CD4-positive, alpha-beta T cell (primary cell): ENCODE data around the gene RALGPS1. TPM values are rescaled to one million over a fixed set of nuclear protein-coding genes. Genes with fewer than 3 reads are reported as not detected.

Experiments
- ATAC-seq: fragments of 200-7000 bp; cut with Tn5 transposase; one replicate; pipeline ENCODE4 v1.10.0; 2022; ENCODE audit warnings: mild to moderate bottlenecking; ENCODE audit not compliant: poor library complexity
- CTCF ChIA-PET: fragments of 350-600 bp; sonication (Branson Sonifier 250); formaldehyde crosslinking; loops from one replicate; lab custom pipeline; 2021; ENCODE audit warnings: antibody characterized with exemption, inconsistent platforms; lab: Charles Lee
- POLR2A ChIA-PET: fragments of 350-600 bp; sonication (Branson Sonifier 250); formaldehyde crosslinking; loops from one replicate; lab custom pipeline; 2021; ENCODE audit warnings: antibody characterized with exemption, inconsistent platforms; lab: Charles Lee
- DNase-seq, 14 experiments: peaks; one replicate each; pipeline ENCODE4 v3.0.0-alpha.2; 2013 to 2020; ENCODE audit warnings: mixed read lengths in 2 of 14
- H3K27ac ChIP-seq, 2 donors: one replicate each; pipeline versions ENCODE4 v1.5.1 to v1.7.0; 2013; ENCODE audit warnings: low read length in 2 of 2, low read depth in 1 of 2, mild to moderate bottlenecking in 1 of 2
- H3K27me3 ChIP-seq, 2 experiments: 1 replicate in 1 of 2; 2 replicates in 1 of 2; pipeline versions ENCODE4 v1.6.1 to v1.7.0; 2013; ENCODE audit warnings: low read length in 2 of 2, control low read depth in 1 of 2, mild to moderate bottlenecking in 1 of 2, moderate library complexity in 1 of 2; ENCODE audit not compliant: insufficient read depth in 2 of 2, control insufficient read depth in 1 of 2
- H3K36me3 ChIP-seq: one replicate; pipeline ENCODE4 v1.6.1; 2013; ENCODE audit warnings: low read length, control low read depth; ENCODE audit not compliant: insufficient read depth
- H3K4me1 ChIP-seq: one replicate; pipeline ENCODE4 v1.6.1; 2013; ENCODE audit warnings: low read length, control low read depth; ENCODE audit not compliant: insufficient read depth
- H3K4me3 ChIP-seq: one replicate; pipeline ENCODE4 v1.5.1; 2013; ENCODE audit warnings: mild to moderate bottlenecking, low read length, moderate library complexity
- H3K9me3 ChIP-seq, 2 experiments: 1 replicate in 1 of 2; 2 replicates in 1 of 2; pipeline versions ENCODE4 v1.6.1 to v1.7.0; 2013; ENCODE audit warnings: low read length in 2 of 2, mild to moderate bottlenecking in 2 of 2, control low read depth in 1 of 2, moderate library complexity in 1 of 2; ENCODE audit not compliant: control insufficient read depth in 1 of 2, insufficient read depth in 1 of 2
- H3K27ac Mint-ChIP-seq: one replicate; pipeline ENCODE4 v1.8.0; 2020; ENCODE audit warnings: mixed read lengths
- H3K27me3 Mint-ChIP-seq: one replicate; pipeline ENCODE4 v1.8.0; 2021; ENCODE audit warnings: mixed read lengths
- H3K36me3 Mint-ChIP-seq: one replicate; pipeline ENCODE4 v1.8.0; 2021; ENCODE audit warnings: low read depth, mixed read lengths
- H3K4me1 Mint-ChIP-seq: one replicate; pipeline ENCODE4 v1.8.0; 2021; ENCODE audit warnings: low read depth, mixed read lengths
- H3K4me3 Mint-ChIP-seq: one replicate; pipeline ENCODE4 v1.8.0; 2020; ENCODE audit warnings: mild to moderate bottlenecking, mixed read lengths
- H3K9me3 Mint-ChIP-seq: one replicate; pipeline ENCODE4 v1.8.0; 2020; ENCODE audit warnings: mixed read lengths
- CTCF ChIP-seq: fragments of 200-600 bp; IDR thresholded peaks from one replicate; pipeline ENCODE4 v1.8.0; 2022; ENCODE audit warnings: antibody characterized with exemption, mild to moderate bottlenecking
- intact Hi-C, 2 experiments: fragments of 100-400 bp; cut with DNase I in 1 of 2; cut with micrococcal nuclease in 1 of 2; formaldehyde crosslinking; loops; one replicate each; pipeline versions ENCODE4 v1.15.1 to v1.9.0; 2023 to 2025; cut with DNase I, micrococcal nuclease
- total RNA-seq, 174 experiments: library from RNA in 2 of 174; stranded (reverse) in 2 of 174; gene quantifications; one replicate each; pipeline ENCODE4 v1.2.3 and lab custom pipeline; 2021 to 2026

The RALGPS1 gene
- total RNA-seq, 2 experiments from 2014 or later = 5.8 to 6.3 TPM

DNA sequence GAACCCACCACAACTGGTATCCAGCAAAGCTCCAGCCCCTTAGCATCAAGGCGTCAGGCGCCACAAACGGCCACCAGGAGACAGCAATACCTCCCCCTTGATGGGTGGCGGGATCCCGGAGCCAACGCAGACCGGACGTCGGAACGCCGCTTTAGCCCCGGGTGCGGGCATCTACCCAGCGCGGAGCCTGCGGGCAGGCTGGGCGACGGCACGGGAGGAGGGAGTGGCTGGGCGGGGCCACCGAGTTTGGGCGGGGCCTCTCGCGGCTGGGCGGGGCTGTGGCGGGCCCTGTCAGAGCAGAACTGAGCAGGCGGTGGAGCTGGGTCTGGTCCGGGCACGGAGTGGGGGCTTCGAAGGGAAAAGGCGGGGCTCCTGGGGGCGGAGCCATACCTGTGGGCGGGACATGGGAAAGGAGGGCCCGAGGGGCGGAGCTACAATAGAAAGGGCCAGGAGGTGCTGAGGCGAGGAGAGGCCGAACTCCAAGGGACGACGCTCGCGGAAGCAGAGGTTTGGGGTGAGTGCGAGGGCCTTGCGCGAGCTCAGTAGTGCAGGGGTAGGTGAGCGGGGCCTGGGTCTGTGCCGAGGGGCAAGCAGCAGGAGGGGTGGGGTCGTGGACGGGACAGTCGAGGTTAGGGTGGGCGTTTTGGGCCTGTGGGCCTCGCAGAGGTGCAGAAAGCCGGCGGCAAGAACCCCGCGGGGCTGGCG lies 309.7 kb downstream of the RALGPS1 start:
- DNase-seq = peak; percentile 74 to 93 (median 86)
- Histone ChIP-seq H3K9me3 (no peaks in the 10 kb centered on the region), H3K27ac (no peak overlapping the region), H3K4me1 (peaks cover 35% of the 10 kb centered on the region), H3K4me3 (peak overlapping the region; percentile 67), H3K36me3 (no peaks in the 10 kb centered on the region), H3K27me3 (no peaks in the 10 kb centered on the region)
- H3K36me3 Mint-ChIP-seq = peaks cover 12% of the 10 kb centered on the region
- ATAC-seq = peak; percentile 77
- intact Hi-C loops = loop anchor here (1.0 to 10.0 kb wide), 3 partner anchors 21 to 930 kb away; partner anchors contain the start of gene SLC2A8 (in 1 of the 2)
- TF ChIP-seq CTCF = no peak
- H3K4me1 Mint-ChIP-seq = peaks cover 41% of the 10 kb centered on the region
- POLR2A ChIA-PET = interaction anchor here (0.6 to 4.0 kb wide), 10 partner anchors 8 to 697 kb away, joined by 3 to 26 read pairs (median 4); partner anchors contain the start of genes LRSAM1, RPL12, ZBTB43 and ZNF79
- CTCF ChIA-PET = interaction anchor here (0.7 to 2.3 kb wide), 5 partner anchors 10 to 284 kb away, joined by 3 to 6 read pairs (median 3); partner anchors contain the start of gene SLC2A8
- peaks cover 28% of the 10 kb centered on the region for H3K27me3 Mint-ChIP-seq
- peak overlapping the region; percentile 89 for H3K4me3 Mint-ChIP-seq
- H3K9me3 Mint-ChIP-seq = no peaks in the 10 kb centered on the region
- H3K27ac Mint-ChIP-seq = peak overlapping the region; percentile 90

GRCh38 chr9:127224883-127225739 lies 310.5 kb downstream of the RALGPS1 start:
- H3K4me3 Mint-ChIP-seq = peak overlapping the region; percentile 89
- no peaks in the 10 kb centered on the region for H3K36me3 ChIP-seq
- no peak for TF ChIP-seq CTCF
- ChIA-PET CTCF (interaction anchor here (0.9 to 2.3 kb wide), 4 partner anchors 10 to 285 kb away, joined by 3 to 6 read pairs (median 4); partner anchors contain the start of gene SLC2A8), POLR2A (interaction anchor here (0.6 to 4.0 kb wide), 9 partner anchors 9 to 696 kb away, joined by 3 to 26 read pairs (median 4); partner anchors contain the start of genes LRSAM1, RPL12 and ZNF79)
- DNase-seq (peak; percentile 83 to 99 (median 92)), ATAC-seq (peak; percentile 73)
- H3K27me3 Mint-ChIP-seq = peaks cover 36% of the 10 kb centered on the region
- peak overlapping the region; percentile 90 for H3K27ac Mint-ChIP-seq
- H3K36me3 Mint-ChIP-seq = peaks cover 12% of the 10 kb centered on the region
- H3K9me3 Mint-ChIP-seq = no peaks in the 10 kb centered on the region
- H3K4me1 Mint-ChIP-seq = peaks cover 41% of the 10 kb centered on the region
- H3K27me3 ChIP-seq = peaks cover 0 to 7% of the 10 kb centered on the region in 2 experiments
- peaks cover 35% of the 10 kb centered on the region for H3K4me1 ChIP-seq
- peak overlapping the region; percentile 67 for H3K4me3 ChIP-seq
- no peaks in the 10 kb centered on the region for H3K9me3 ChIP-seq
- no peak overlapping the region for H3K27ac ChIP-seq
- intact Hi-C loops = loop anchor here (1.0 to 10.0 kb wide), 3 partner anchors 20 to 930 kb away; partner anchors contain the start of gene SLC2A8 (in 1 of the 2)
